ENCODE measurements around the gene MAMDC4. TPM values are rescaled to one million over a fixed set of nuclear protein-coding genes. Genes with fewer than 3 reads are reported as not detected.

MAMDC4 gene
- polyA plus RNA-seq, 3 donors, result 4.9 to 9.8 (median 7.2) TPM

DNA sequence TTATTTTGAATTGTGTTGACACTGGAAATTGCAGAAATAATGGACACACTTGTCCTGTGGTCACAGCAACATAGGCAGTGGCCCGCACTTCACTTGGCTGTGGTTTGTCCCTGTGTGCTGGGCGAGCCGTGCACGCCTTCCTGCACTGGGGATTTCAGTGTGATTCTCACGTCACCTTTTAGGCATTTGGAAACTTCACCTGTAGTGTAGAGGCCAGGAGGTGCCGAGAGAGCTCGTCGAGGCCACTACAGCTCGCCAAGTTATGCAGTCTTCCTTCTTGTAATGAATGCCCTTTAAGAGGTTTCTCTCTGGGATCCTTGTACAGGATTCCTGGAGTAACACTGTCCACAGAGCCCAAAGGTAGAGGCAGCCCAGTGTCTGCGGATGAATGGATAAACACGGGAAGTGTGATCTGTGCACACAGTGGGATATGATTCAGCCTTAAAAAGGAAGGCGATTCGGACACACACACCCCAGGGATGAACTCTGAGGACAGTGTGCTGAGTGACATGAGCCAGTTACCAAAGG lies 48.9 kb downstream of the MAMDC4 start:
- no peak overlapping the region for H3K27ac ChIP-seq (ENCODE audit: low read depth, low read length)
- WGBS, 3 donors, result 59 to 83% (median 71%) methylated on average over 13 of the region's 13 CpGs

GRCh38 chr9:136901516-136902258 lies 49.5 kb downstream of the MAMDC4 start:
- WGBS, 3 donors, result 42 to 67% (median 47%) methylated on average over 20 of the region's 20 CpGs

GRCh38 chr9:136902259-136902821 lies 50.2 kb downstream of the MAMDC4 start:
- peak overlapping the region; percentile 34 for H3K27ac ChIP-seq (ENCODE audit: low read depth, low read length)
- WGBS, 3 donors, result 21 to 44% (median 37%) methylated on average over 15 of the region's 15 CpGs

More at GRCh38 chr9:136901516-136902258, 49.5 kb downstream of the MAMDC4 start:
- H3K27ac ChIP-seq (ENCODE audit: low read depth, low read length), result peak overlapping the region; percentile 34

- H3K27ac ChIP-seq (ENCODE audit: low read depth, low read length), result no peak overlapping the region
- 53 to 64% (median 55%) methylated on average over 12 of the region's 12 CpGs for WGBS, 3 donors
These were observed 51.0 kb downstream of the MAMDC4 start for GRCh38 chr9:136903041-136903554.

- WGBS, 3 donors, result 60 to 79% (median 68%) methylated on average over 4 of the region's 4 CpGs
- no peak overlapping the region for H3K27ac ChIP-seq (ENCODE audit: low read depth, low read length)
These were observed 54.1 kb downstream of the MAMDC4 start for GRCh38 chr9:136906266-136906665.

- WGBS, 3 donors, result 94 to 97% (median 96%) methylated on average over 28 to 29 of the region's 29 CpGs
- no peak overlapping the region for H3K27ac ChIP-seq (ENCODE audit: low read depth, low read length)
These were observed 55.1 kb downstream of the MAMDC4 start for GRCh38 chr9:136907011-136907914.

Other genes starting within 250 kb of the MAMDC4 start
- gene EGFL7, start 189.4 kb upstream of the MAMDC4 start, polyA plus RNA-seq, result 100 to 1,000 TPM in 2 of 3 donors, 10 to 100 TPM in 1; 34.4 to 456 (median 158) TPM
- 1,000 to 10,000 TPM in 1 of 3 donors, 100 to 1,000 TPM in 2; 261 to 1,820 (median 416) TPM for gene AGPAT2, start 164.9 kb upstream of the MAMDC4 start, polyA plus RNA-seq
- gene DIPK1B, start 139.8 kb upstream of the MAMDC4 start, polyA plus RNA-seq, result 10 to 100 TPM in 1 of 3 donors, 1 to 10 TPM in 2; 6.0 to 12.8 (median 8.7) TPM
- 10 to 100 TPM in 2 of 3 donors, 1 to 10 TPM in 1; 3.2 to 28.6 (median 15.9) TPM for gene LCN10, start 109.4 kb upstream of the MAMDC4 start, polyA plus RNA-seq
- 10 to 100 TPM in 2 of 3 donors, 1 to 10 TPM in 1; 4.7 to 48.0 (median 39.0) TPM for gene LCN6, start 103.8 kb upstream of the MAMDC4 start, polyA plus RNA-seq
- gene LCN8, start 94.1 kb upstream of the MAMDC4 start, polyA plus RNA-seq, result not detected
- not detected for gene LCN15, start 87.8 kb upstream of the MAMDC4 start, polyA plus RNA-seq
- gene TMEM141, start 61.0 kb upstream of the MAMDC4 start, polyA plus RNA-seq, result 10 to 100 TPM; 74.4 to 89.2 (median 81.8) TPM
- gene CCDC183, start 56.0 kb upstream of the MAMDC4 start, polyA plus RNA-seq, result 1 to 10 TPM in 1 of 3 donors, under 1 TPM in 2; 0.42 to 3.1 (median 0.79) TPM
- gene RABL6, start 44.4 kb upstream of the MAMDC4 start, polyA plus RNA-seq, result 10 to 100 TPM; 51.5 to 55.7 (median 54.4) TPM
- 1 to 10 TPM; 1.2 to 4.0 (median 1.7) TPM for gene AJM1, start 9.9 kb upstream of the MAMDC4 start, polyA plus RNA-seq
- gene PHPT1, start 2.9 kb upstream of the MAMDC4 start, polyA plus RNA-seq, result 100 to 1,000 TPM; 141 to 146 (median 143) TPM
- gene EDF1, start 14.0 kb downstream of the MAMDC4 start, polyA plus RNA-seq, result 100 to 1,000 TPM; 351 to 391 (median 379) TPM
- gene TRAF2, start 34.2 kb downstream of the MAMDC4 start, polyA plus RNA-seq, result 1 to 10 TPM; 4.0 to 7.2 (median 4.7) TPM
- 100 to 1,000 TPM; 102 to 173 (median 139) TPM for gene FBXW5, start 92.4 kb downstream of the MAMDC4 start, polyA plus RNA-seq
- gene C8G, start 92.9 kb downstream of the MAMDC4 start, polyA plus RNA-seq, result 1 to 10 TPM in 1 of 3 donors, under 1 TPM in 1, not detected in 1; 0.85 to 1.1 TPM
- 1 to 10 TPM in 1 of 3 donors, under 1 TPM in 1, not detected in 1; 0.67 to 1.4 TPM for gene LCN12, start 99.9 kb downstream of the MAMDC4 start, polyA plus RNA-seq
- gene PTGDS, start 125.2 kb downstream of the MAMDC4 start, polyA plus RNA-seq, result 100 to 1,000 TPM in 1 of 3 donors, 10 to 100 TPM in 2; 22.4 to 185 (median 74.9) TPM
- gene LCNL1, start 130.6 kb downstream of the MAMDC4 start, polyA plus RNA-seq, result under 1 TPM in 2 of 3 donors, not detected in 1; 0.10 to 0.45 TPM
- 10 to 100 TPM; 34.1 to 51.5 (median 49.1) TPM for gene PAXX, start 140.1 kb downstream of the MAMDC4 start, polyA plus RNA-seq
- 1 to 10 TPM in 2 of 3 donors, under 1 TPM in 1; 0.33 to 3.0 (median 3.0) TPM for gene CLIC3, start 144.2 kb downstream of the MAMDC4 start, polyA plus RNA-seq
- gene ABCA2, start 175.9 kb downstream of the MAMDC4 start, polyA plus RNA-seq, result 10 to 100 TPM; 15.8 to 42.9 (median 33.1) TPM
- 1 to 10 TPM in 2 of 3 donors, under 1 TPM in 1; 0.10 to 1.5 (median 1.1) TPM for gene FUT7, start 179.7 kb downstream of the MAMDC4 start, polyA plus RNA-seq
- gene NPDC1, start 193.8 kb downstream of the MAMDC4 start, polyA plus RNA-seq, result 100 to 1,000 TPM in 2 of 3 donors, 10 to 100 TPM in 1; 45.3 to 213 (median 113) TPM
- 1 to 10 TPM in 2 of 3 donors, under 1 TPM in 1; 0.61 to 1.6 (median 1.3) TPM for gene ENTPD2, start 201.7 kb downstream of the MAMDC4 start, polyA plus RNA-seq
- gene SAPCD2, start 218.2 kb downstream of the MAMDC4 start, polyA plus RNA-seq, result under 1 TPM; 0.11 to 0.34 (median 0.18) TPM
- 1 to 10 TPM; 3.8 to 9.0 (median 6.0) TPM for gene UAP1L1, start 225.2 kb downstream of the MAMDC4 start, polyA plus RNA-seq
- 10 to 100 TPM; 25.8 to 41.6 (median 31.2) TPM for gene MAN1B1, start 234.6 kb downstream of the MAMDC4 start, polyA plus RNA-seq

Data from adipose tissue (tissue), 3 donors.